ENCODE results near the gene RTCA. TPM values are rescaled to one million over a fixed set of nuclear protein-coding genes. Genes with fewer than 3 reads are reported as not detected.
"Not testable (repeated sequence)": the region's sequence is repeated elsewhere in the genome, so short reads cannot be mapped to it uniquely, and the experiment has no call there.

The RTCA gene
- total RNA-seq, 2 experiments from 2014 or later: 62.1 to 67.1 TPM

- DNase-seq: no peak
- intact Hi-C loops (cut with DNase I, micrococcal nuclease): no loop called here
- no peaks in the 10 kb centered on the region for H3K27me3 ChIP-seq (ENCODE audit: control insufficient read depth in 1 of 2, insufficient read depth in 2 of 2, low read length in 2 of 2)
- Mint-ChIP-seq H3K36me3 (ENCODE audit: low read depth) (peaks cover 28% of the 10 kb centered on the region), H3K9me3 (no peaks in the 10 kb centered on the region), H3K27ac (no peak overlapping the region), H3K27me3 (no peaks in the 10 kb centered on the region), H3K4me1 (ENCODE audit: low read depth) (peaks cover 21% of the 10 kb centered on the region), H3K4me3 (no peak overlapping the region)
- H3K9me3 ChIP-seq (ENCODE audit: control insufficient read depth in 1 of 2, insufficient read depth in 1 of 2, low read length in 2 of 2): no peaks in the 10 kb centered on the region
- CTCF ChIA-PET: no interaction called here
- POLR2A ChIA-PET: no interaction called here
- H3K27ac ChIP-seq (ENCODE audit: low read depth in 1 of 2, low read length in 2 of 2): no peak overlapping the region
- TF ChIP-seq, protein P1, sequence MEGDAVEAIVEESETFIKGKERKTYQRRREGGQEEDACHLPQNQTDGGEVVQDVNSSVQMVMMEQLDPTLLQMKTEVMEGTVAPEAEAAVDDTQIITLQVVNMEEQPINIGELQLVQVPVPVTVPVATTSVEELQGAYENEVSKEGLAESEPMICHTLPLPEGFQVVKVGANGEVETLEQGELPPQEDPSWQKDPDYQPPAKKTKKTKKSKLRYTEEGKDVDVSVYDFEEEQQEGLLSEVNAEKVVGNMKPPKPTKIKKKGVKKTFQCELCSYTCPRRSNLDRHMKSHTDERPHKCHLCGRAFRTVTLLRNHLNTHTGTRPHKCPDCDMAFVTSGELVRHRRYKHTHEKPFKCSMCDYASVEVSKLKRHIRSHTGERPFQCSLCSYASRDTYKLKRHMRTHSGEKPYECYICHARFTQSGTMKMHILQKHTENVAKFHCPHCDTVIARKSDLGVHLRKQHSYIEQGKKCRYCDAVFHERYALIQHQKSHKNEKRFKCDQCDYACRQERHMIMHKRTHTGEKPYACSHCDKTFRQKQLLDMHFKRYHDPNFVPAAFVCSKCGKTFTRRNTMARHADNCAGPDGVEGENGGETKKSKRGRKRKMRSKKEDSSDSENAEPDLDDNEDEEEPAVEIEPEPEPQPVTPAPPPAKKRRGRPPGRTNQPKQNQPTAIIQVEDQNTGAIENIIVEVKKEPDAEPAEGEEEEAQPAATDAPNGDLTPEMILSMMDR (IDR thresholded peaks at IDR 0.05): no peak
- no peaks in the 10 kb centered on the region for H3K36me3 ChIP-seq (ENCODE audit: insufficient read depth, low read length)
- no peak overlapping the region for H3K4me3 ChIP-seq (ENCODE audit: low read length)
- no peak for ATAC-seq (ENCODE audit: poor library complexity)
- H3K4me1 ChIP-seq (ENCODE audit: insufficient read depth, low read length): peaks cover 10% of the 10 kb centered on the region
Observed at GRCh38 chr1:100261686-100262085, 4.3 kb upstream of the RTCA start.

- H3K27ac Mint-ChIP-seq; H3K9me3 Mint-ChIP-seq; POLR2A ChIA-PET; H3K4me3 ChIP-seq (ENCODE audit: low read length); CTCF ChIA-PET; H3K27ac ChIP-seq (ENCODE audit: low read depth in 1 of 2, low read length in 2 of 2); ATAC-seq (ENCODE audit: poor library complexity); H3K27me3 Mint-ChIP-seq; intact Hi-C loops (cut with DNase I, micrococcal nuclease); DNase-seq; H3K27me3 ChIP-seq (ENCODE audit: control insufficient read depth in 1 of 2, insufficient read depth in 2 of 2, low read length in 2 of 2); H3K9me3 ChIP-seq (ENCODE audit: control insufficient read depth in 1 of 2, insufficient read depth in 1 of 2, low read length in 2 of 2): not testable (repeated sequence)
- peak overlapping the region; percentile 66 for H3K4me3 Mint-ChIP-seq
- peaks cover 34% of the 10 kb centered on the region for H3K4me1 ChIP-seq (ENCODE audit: insufficient read depth, low read length)
- peaks cover 18% of the 10 kb centered on the region for H3K36me3 ChIP-seq (ENCODE audit: insufficient read depth, low read length)
- peaks cover 44% of the 10 kb centered on the region for H3K4me1 Mint-ChIP-seq (ENCODE audit: low read depth)
- H3K36me3 Mint-ChIP-seq (ENCODE audit: low read depth): peaks cover 52% of the 10 kb centered on the region
Observed at GRCh38 chr1:100264081-100264480, 1.9 kb upstream of the RTCA start.

GRCh38 chr1:100265562-100265930 is 470 bp upstream of the RTCA start:
- intact Hi-C loops (cut with DNase I, micrococcal nuclease): loop anchor here (1.0 to 5.0 kb wide), 4 partner anchors 87 to 627 kb away; partner anchors contain the start of genes CDC14A (in 2 of the 2), SASS6 (in 2 of the 2), EXTL2 (in 1 of the 2) and TRMT13 (in 1 of the 2)
- Mint-ChIP-seq H3K4me1 (ENCODE audit: low read depth) (peaks cover 57% of the 10 kb centered on the region), H3K9me3 (no peaks in the 10 kb centered on the region), H3K27ac (peak overlapping the region; percentile 93), H3K36me3 (ENCODE audit: low read depth) (peaks cover 65% of the 10 kb centered on the region), H3K4me3 (peak overlapping the region; percentile 99), H3K27me3 (no peaks in the 10 kb centered on the region)
- Histone ChIP-seq H3K9me3 (ENCODE audit: control insufficient read depth in 1 of 2, insufficient read depth in 1 of 2, low read length in 2 of 2) (no peaks in the 10 kb centered on the region), H3K27me3 (ENCODE audit: control insufficient read depth in 1 of 2, insufficient read depth in 2 of 2, low read length in 2 of 2) (no peaks in the 10 kb centered on the region), H3K36me3 (ENCODE audit: insufficient read depth, low read length) (peaks cover 33% of the 10 kb centered on the region), H3K4me3 (ENCODE audit: low read length) (peak overlapping the region; percentile 96), H3K4me1 (ENCODE audit: insufficient read depth, low read length) (peaks cover 41% of the 10 kb centered on the region), H3K27ac (ENCODE audit: low read depth in 1 of 2, low read length in 2 of 2) (peak overlapping the region; percentile 42 to 62)
- CTCF ChIA-PET: interaction anchor here (1.4 to 1.7 kb wide), 3 partner anchors 16 to 190 kb away, joined by 3 to 6 read pairs (median 5); partner anchors contain the start of genes CDC14A and DBT
- POLR2A ChIA-PET: interaction anchor here (0.7 to 4.2 kb wide), 29 partner anchors 9 to 970 kb away, joined by 3 to 83 read pairs (median 5); partner anchors contain the start of genes CDC14A, DBT, EXTL2 and SASS6
- ATAC-seq (ENCODE audit: poor library complexity) (peak; percentile 22), DNase-seq (peak in 2 of 14 experiments; percentile 10 to 12)
- TF ChIP-seq, protein P1 (IDR thresholded peaks at IDR 0.05): no peak

Data from CD4-positive, alpha-beta T cell (primary cell).